Stimulated activated naive CD8-positive, alpha-beta T cell treated with anti-CD3 and anti-CD28 coated beads, Interleukin-15, Interleukin-2, amounts not matched to agents 100 ng/mL and 50 ng/mL, for 24 hours (primary cell): Measurements from ENCODE around the gene CCND1.

Experiments used
- H3K27ac Mint-ChIP-seq: one replicate; pipeline ENCODE4 v1.8.0; 2021; ENCODE audit warnings: mild to moderate bottlenecking, mixed read lengths
- H3K27me3 Mint-ChIP-seq: one replicate; pipeline ENCODE4 v1.8.0; 2021; ENCODE audit warnings: mixed read lengths
- H3K36me3 Mint-ChIP-seq: one replicate; pipeline ENCODE4 v1.8.0; 2021; ENCODE audit warnings: low read depth, mixed read lengths
- H3K4me1 Mint-ChIP-seq: one replicate; pipeline ENCODE4 v1.8.0; 2021; ENCODE audit warnings: low read depth, mixed read lengths
- H3K4me3 Mint-ChIP-seq: one replicate; pipeline ENCODE4 v1.8.0; 2021; ENCODE audit warnings: mild to moderate bottlenecking, mixed read lengths
- H3K9me3 Mint-ChIP-seq: one replicate; pipeline ENCODE4 v1.8.0; 2021; ENCODE audit warnings: mixed read lengths

Gene CCND1

DNA sequence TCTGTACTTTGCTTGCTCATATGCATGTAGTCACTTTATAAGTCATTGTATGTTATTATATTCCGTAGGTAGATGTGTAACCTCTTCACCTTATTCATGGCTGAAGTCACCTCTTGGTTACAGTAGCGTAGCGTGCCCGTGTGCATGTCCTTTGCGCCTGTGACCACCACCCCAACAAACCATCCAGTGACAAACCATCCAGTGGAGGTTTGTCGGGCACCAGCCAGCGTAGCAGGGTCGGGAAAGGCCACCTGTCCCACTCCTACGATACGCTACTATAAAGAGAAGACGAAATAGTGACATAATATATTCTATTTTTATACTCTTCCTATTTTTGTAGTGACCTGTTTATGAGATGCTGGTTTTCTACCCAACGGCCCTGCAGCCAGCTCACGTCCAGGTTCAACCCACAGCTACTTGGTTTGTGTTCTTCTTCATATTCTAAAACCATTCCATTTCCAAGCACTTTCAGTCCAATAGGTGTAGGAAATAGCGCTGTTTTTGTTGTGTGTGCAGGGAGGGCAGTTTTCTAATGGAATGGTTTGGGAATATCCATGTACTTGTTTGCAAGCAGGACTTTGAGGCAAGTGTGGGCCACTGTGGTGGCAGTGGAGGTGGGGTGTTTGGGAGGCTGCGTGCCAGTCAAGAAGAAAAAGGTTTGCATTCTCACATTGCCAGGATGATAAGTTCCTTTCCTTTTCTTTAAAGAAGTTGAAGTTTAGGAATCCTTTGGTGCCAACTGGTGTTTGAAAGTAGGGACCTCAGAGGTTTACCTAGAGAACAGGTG is 11.1 kb downstream of the CCND1 start:
- no peak overlapping the region for H3K27ac Mint-ChIP-seq
- H3K27me3 Mint-ChIP-seq, result no peaks in the 10 kb centered on the region
- H3K4me1 Mint-ChIP-seq, result no peaks in the 10 kb centered on the region
- no peak overlapping the region for H3K4me3 Mint-ChIP-seq
- no peaks in the 10 kb centered on the region for H3K9me3 Mint-ChIP-seq
- peaks cover 4% of the 10 kb centered on the region for H3K36me3 Mint-ChIP-seq

DNA sequence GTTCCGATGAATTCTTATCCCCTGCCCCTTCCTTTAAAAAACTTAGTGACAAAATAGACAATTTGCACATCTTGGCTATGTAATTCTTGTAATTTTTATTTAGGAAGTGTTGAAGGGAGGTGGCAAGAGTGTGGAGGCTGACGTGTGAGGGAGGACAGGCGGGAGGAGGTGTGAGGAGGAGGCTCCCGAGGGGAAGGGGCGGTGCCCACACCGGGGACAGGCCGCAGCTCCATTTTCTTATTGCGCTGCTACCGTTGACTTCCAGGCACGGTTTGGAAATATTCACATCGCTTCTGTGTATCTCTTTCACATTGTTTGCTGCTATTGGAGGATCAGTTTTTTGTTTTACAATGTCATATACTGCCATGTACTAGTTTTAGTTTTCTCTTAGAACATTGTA is 12.0 kb downstream of the CCND1 start:
- Mint-ChIP-seq H3K4me1 (no peaks in the 10 kb centered on the region), H3K27me3 (no peaks in the 10 kb centered on the region), H3K36me3 (peaks cover 4% of the 10 kb centered on the region), H3K27ac (no peak overlapping the region), H3K4me3 (no peak overlapping the region), H3K9me3 (no peaks in the 10 kb centered on the region)

DNA sequence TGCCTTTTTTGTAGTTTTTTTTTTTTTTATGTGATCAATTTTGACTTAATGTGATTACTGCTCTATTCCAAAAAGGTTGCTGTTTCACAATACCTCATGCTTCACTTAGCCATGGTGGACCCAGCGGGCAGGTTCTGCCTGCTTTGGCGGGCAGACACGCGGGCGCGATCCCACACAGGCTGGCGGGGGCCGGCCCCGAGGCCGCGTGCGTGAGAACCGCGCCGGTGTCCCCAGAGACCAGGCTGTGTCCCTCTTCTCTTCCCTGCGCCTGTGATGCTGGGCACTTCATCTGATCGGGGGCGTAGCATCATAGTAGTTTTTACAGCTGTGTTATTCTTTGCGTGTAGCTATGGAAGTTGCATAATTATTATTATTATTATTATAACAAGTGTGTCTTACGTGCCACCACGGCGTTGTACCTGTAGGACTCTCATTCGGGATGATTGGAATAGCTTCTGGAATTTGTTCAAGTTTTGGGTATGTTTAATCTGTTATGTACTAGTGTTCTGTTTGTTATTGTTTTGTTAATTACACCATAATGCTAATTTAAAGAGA is 12.5 kb downstream of the CCND1 start:
- Mint-ChIP-seq H3K27ac (no peak overlapping the region), H3K36me3 (peaks cover 4% of the 10 kb centered on the region), H3K4me1 (no peaks in the 10 kb centered on the region), H3K9me3 (no peaks in the 10 kb centered on the region), H3K27me3 (no peaks in the 10 kb centered on the region), H3K4me3 (no peak overlapping the region)

DNA sequence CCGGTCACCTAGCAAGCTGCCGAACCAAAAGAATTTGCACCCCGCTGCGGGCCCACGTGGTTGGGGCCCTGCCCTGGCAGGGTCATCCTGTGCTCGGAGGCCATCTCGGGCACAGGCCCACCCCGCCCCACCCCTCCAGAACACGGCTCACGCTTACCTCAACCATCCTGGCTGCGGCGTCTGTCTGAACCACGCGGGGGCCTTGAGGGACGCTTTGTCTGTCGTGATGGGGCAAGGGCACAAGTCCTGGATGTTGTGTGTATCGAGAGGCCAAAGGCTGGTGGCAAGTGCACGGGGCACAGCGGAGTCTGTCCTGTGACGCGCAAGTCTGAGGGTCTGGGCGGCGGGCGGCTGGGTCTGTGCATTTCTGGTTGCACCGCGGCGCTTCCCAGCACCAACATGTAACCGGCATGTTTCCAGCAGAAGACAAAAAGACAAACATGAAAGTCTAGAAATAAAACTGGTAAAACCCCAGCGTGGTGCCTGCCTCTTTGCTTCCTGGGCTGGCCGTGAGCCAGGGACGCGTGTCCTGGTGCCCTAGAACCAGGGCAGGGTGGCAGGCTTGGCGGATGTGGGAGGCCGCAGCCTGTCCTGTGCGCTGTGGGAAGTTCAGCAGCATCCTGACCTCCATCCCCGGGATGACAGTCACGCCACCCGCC is 13.2 kb downstream of the CCND1 start:
- no peaks in the 10 kb centered on the region for H3K4me1 Mint-ChIP-seq
- H3K27ac Mint-ChIP-seq, result no peak overlapping the region
- H3K27me3 Mint-ChIP-seq, result no peaks in the 10 kb centered on the region

DNA sequence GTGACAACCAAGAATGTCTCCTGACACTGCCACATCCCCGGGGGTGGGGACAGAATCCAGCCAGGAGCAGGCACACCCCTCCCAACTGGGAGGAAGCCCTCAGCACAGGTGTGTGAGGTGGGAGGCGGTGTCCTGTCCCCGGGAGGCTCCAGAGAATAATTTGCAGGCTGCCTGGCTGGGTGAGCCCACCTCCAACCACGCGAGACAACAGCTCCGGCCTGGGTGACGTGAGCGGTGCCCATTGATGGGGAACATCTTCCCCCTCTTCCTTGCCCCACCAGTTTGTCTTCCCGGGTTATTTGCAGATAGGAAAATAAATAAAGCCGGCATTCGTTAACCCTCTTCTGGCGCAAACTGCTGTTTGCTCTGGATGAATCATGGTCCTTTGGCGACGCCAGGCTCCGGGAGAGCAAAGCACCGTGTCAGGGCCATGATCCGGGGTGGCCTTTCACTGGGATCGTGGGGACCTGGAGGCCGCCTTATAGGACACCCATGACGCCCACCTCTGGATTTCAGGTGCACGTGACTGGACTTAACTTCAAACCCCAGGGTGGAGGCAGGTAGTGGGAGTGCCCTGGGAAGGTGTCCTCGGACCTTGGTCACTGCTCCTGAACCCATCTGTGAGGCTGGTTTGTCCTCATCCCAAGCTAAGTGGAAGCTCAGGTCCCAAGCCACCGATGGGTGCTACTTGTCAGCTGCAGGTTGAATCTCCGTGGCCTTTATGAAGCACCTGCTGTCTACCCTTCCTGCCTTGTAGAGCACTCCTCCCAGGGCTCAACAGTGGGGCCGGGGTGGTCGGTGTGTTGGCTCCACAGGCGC is 13.9 kb downstream of the CCND1 start:
- H3K27ac Mint-ChIP-seq, result no peak overlapping the region
- no peak overlapping the region for H3K4me3 Mint-ChIP-seq
- H3K9me3 Mint-ChIP-seq, result no peaks in the 10 kb centered on the region
- no peaks in the 10 kb centered on the region for H3K4me1 Mint-ChIP-seq
- no peaks in the 10 kb centered on the region for H3K27me3 Mint-ChIP-seq
- H3K36me3 Mint-ChIP-seq, result peaks cover 4% of the 10 kb centered on the region

More for the DNA sequence above, 13.2 kb downstream of the CCND1 start:
- Mint-ChIP-seq H3K9me3 (no peaks in the 10 kb centered on the region), H3K36me3 (peaks cover 4% of the 10 kb centered on the region), H3K4me3 (no peak overlapping the region)

DNA sequence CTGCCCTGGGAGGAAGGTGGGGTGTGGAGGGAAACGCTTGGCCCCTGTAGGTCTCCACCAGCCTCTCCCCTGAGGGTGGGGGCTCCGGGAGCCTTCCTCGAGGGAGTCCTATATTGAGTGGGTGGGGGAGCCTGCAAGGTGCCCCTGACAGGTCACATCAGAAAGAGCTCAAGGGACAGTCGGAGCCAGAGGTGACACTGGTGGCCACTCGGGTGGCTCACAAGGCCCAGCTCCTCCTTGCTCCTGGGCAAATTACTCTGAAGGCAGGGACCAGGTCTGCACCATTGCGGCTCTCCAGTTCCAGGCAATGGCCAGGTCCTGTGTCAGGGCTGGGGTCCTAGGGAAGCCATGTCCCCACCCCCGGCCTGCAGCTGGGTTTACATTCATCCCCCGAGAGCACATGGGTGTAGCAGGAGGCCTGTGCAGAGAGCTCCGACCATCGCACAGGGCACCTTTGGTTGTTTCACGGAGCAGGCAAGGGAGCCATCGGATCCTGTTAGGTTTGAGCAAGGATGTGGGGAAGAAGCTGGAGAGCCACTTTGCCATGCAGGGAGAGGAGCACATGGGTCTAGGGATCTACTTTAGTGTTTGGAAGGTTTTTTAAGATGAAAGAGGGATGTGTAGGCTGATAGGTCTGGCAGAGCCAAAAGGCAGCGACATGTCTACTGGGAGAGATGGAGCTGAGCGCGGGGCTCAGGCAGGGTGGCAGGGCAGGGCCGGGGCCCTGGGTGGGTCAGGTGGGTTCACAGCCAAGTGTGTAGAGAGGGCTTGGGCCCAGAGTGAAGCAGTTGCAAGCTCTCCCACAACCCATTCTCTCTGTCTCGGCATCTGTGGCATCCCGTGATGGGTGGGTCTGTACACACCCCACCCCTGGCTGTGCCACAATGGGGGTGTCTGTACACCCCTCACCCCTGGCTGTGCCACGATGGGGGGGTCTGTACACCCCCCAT is 14.8 kb downstream of the CCND1 start:
- H3K36me3 Mint-ChIP-seq, result peaks cover 4% of the 10 kb centered on the region
- H3K4me1 Mint-ChIP-seq, result no peaks in the 10 kb centered on the region
- no peak overlapping the region for H3K4me3 Mint-ChIP-seq
- H3K9me3 Mint-ChIP-seq, result no peaks in the 10 kb centered on the region
- no peak overlapping the region for H3K27ac Mint-ChIP-seq
- no peaks in the 10 kb centered on the region for H3K27me3 Mint-ChIP-seq

DNA sequence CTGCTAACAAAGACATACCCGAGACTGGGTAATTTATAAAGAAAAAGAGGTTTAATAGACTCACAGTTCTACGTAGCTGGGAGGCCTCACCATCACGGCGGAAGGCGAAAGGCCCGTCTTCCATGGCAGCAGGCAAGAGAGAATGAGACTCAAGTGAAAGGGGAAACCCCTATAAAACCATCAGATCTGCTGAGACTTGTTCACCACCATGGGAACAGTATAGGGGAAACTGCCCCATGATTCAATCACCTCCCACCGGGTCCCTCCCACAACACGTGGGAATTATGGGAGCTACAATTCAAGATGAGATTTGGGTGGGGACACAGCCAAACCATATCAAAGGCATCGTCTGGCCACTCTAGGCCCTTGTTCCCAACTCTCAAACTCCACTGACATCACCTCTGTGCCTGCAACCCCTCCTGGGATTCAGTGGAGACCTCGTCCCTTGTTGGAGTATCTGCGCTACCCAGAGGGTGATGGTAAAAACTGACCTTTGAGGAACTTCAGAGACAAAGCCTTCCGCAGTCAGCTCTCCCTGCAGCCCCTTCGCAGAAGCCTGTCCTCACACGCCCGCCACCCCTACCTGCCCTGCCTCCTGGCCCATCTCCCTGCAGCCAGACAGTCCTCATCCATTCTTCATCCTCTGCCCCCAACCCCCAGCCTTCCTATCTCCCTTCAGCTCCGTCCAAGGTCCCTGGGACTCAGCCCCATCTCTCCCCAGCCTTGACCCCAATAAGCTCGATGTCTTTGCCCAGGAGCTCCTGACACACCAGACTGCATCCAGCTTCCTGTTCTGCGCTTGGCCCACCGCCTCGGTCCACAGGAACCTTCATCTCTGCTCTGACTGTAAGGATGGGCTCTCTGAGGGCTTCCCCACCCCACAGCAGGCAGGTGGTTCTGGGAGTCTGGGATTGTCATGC is 15.8 kb downstream of the CCND1 start:
- H3K27ac Mint-ChIP-seq, result no peak overlapping the region
- H3K4me3 Mint-ChIP-seq, result no peak overlapping the region
- H3K36me3 Mint-ChIP-seq, result peaks cover 4% of the 10 kb centered on the region
- H3K4me1 Mint-ChIP-seq, result no peaks in the 10 kb centered on the region
- no peaks in the 10 kb centered on the region for H3K9me3 Mint-ChIP-seq
- no peaks in the 10 kb centered on the region for H3K27me3 Mint-ChIP-seq

DNA sequence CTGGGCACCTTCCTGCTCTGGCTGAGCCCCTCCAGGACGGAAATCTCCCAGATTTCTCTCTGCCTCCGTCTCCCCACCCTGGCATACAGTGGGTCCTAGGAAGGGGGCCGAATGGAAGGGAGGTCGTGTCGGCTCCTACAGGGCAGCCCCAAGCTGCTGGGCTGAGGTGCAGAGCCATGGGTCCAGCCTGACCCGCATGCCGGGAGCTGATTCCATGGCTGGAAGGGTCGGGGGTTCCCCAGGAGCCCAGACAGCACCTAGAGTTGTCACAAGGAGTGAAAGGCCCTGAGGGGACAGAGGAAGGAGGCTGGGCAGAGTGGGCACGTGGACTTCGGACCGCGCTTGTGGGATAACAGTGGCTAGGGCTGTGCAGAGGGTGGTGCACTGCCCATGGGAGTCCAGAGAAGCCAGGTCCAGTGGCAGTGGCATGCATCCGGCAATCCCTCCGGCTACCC is 16.5 kb downstream of the CCND1 start:
- no peaks in the 10 kb centered on the region for H3K9me3 Mint-ChIP-seq
- no peaks in the 10 kb centered on the region for H3K36me3 Mint-ChIP-seq
- H3K4me3 Mint-ChIP-seq, result no peak overlapping the region
- H3K27me3 Mint-ChIP-seq, result no peaks in the 10 kb centered on the region
- no peaks in the 10 kb centered on the region for H3K4me1 Mint-ChIP-seq
- no peak overlapping the region for H3K27ac Mint-ChIP-seq

DNA sequence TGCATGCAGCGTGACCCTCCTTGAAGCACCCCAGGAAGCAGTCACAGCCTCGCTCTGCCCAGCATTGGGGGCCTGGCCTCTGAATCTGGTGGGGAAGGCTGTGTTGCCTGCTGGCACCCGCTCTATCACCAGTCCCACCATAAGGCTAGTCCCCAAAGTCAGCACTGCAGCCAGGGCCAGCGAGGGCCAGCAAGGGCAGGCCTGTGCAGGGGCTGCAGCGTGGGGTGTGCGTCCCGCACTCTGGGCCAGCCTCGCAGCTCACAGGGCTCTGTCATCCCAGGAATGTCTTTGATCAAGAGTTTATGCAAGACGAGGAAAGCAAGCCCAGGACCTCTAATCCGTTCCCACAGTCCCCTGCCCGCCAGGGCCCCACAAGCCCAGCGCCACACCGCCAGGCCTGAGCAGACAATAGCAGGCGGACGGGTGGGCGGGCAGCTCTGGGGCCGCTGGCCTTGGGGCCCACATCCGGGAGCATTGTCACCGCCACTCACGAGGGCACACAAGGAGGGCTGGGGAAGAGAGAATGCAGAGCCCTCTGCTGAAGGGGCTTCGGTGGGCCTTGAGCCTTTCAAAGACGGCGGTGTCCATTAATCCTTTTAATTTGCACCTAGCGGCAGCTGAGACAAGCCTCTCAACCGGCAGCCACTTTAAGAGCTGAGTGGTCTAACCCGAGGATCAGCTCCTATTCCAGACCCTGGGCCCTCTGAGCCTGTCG is 17.1 kb downstream of the CCND1 start:
- no peak overlapping the region for H3K4me3 Mint-ChIP-seq
- peaks cover 4% of the 10 kb centered on the region for H3K36me3 Mint-ChIP-seq
- no peaks in the 10 kb centered on the region for H3K4me1 Mint-ChIP-seq
- no peaks in the 10 kb centered on the region for H3K9me3 Mint-ChIP-seq
- no peaks in the 10 kb centered on the region for H3K27me3 Mint-ChIP-seq
- H3K27ac Mint-ChIP-seq, result no peak overlapping the region

DNA sequence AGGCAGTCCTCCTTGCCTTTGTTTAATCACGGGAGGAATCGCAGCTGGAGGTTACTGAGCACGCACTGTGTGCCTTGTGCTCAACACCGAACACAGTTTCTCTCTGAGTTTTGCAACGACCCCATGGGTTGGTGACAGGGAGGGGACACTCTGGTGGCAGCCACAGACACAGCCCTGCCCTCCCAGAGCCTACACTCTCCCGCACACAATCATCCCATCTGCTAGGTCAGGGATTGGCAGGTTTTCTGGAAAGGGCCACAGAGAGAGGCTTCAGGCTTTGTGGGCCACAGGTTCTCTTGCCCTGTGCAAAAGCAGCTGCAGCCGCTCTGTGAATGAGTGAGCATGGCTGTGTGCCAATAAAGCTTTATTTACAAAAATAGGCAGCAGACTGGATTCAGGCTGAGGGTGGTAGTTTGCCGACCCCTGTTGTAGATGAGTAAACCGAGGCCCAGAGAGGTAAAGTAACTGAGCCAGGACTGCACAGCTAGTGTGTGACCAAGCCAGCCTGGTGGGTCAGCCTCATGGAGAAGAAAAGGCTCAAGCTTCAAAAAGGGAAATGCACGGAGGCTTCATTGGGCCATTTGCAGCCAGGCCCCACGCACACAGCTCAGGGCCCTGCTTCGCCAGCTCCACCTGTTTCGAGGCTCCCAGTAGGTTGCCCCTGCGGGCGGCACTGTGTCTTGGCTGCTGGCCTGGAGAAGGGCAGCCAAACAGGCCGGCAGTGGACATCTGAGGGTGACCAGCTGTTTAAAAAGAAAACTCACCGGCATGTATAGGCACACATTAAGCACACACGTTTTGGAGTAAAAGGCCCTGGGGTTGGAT is 17.9 kb downstream of the CCND1 start:
- Mint-ChIP-seq H3K36me3 (peaks cover 12% of the 10 kb centered on the region), H3K4me1 (no peaks in the 10 kb centered on the region), H3K4me3 (no peak overlapping the region), H3K27ac (no peak overlapping the region), H3K9me3 (no peaks in the 10 kb centered on the region), H3K27me3 (no peaks in the 10 kb centered on the region)

DNA sequence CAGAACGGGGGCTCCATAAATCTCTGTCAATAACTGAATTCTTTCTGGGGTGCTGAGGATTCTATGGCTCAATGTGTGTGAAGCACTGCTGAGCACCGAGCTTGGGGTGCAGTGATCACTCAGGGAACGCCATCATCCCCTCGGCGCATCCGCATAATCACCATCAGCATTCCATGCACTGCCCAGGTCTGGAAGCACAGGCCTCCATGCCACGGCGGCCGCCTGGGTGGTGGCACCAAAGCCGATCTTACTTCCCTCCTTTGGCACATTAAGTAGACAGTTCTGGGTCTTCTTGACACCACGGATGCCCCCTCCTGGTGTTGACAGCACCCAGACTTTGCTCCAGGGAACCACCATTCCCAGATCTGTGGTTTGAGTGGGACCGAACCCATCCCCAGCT is 18.6 kb downstream of the CCND1 start:
- no peak overlapping the region for H3K4me3 Mint-ChIP-seq
- no peak overlapping the region for H3K27ac Mint-ChIP-seq
- H3K4me1 Mint-ChIP-seq, result no peaks in the 10 kb centered on the region
- H3K9me3 Mint-ChIP-seq, result no peaks in the 10 kb centered on the region
- H3K36me3 Mint-ChIP-seq, result peaks cover 16% of the 10 kb centered on the region
- no peaks in the 10 kb centered on the region for H3K27me3 Mint-ChIP-seq

DNA sequence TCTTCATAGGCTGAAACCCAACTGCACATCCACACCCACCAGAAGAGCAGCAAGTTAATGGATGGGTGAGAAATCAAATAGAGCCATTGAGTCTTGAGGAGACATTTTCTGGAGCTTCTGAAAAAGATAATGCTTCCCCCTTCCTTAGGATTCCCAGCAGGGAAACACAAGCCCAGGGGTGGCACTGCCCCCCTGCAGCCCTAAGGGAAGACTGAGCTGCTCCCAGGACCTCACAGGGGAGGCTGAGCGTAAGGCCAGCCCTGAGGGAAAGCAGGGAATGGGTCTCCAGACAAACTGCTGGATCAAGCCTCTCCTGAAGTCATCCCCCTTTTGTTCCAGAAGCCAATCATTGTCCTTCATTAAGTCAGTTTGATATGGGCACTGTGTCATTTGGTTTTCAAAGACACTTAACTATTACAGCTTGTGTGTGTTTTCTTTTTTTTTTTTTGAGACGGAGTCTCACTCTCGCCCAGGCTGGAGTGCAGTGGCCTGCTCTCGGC is 19.1 kb downstream of the CCND1 start:
- no peaks in the 10 kb centered on the region for H3K27me3 Mint-ChIP-seq
- H3K9me3 Mint-ChIP-seq, result no peaks in the 10 kb centered on the region
- no peak overlapping the region for H3K27ac Mint-ChIP-seq

More for the DNA sequence above, 19.1 kb downstream of the CCND1 start:
- Mint-ChIP-seq H3K4me1 (no peaks in the 10 kb centered on the region), H3K4me3 (no peak overlapping the region), H3K36me3 (peaks cover 16% of the 10 kb centered on the region)
